ENCODE data around the gene TMEM242. TPM values are rescaled to one million over a fixed set of nuclear protein-coding genes. Genes with fewer than 3 reads are reported as not detected.

The TMEM242 gene
- total RNA-seq, 1 experiment from 2014 or later: 9.6 TPM

GRCh38 chr6:157272372-157272771 lies 50.9 kb downstream of the TMEM242 start:
- DNase-seq (ENCODE audit: low read depth): no peak

- no peak for DNase-seq (ENCODE audit: low read depth)
These were observed 51.4 kb downstream of the TMEM242 start for GRCh38 chr6:157271911-157272310.

GRCh38 chr6:157271441-157271840 lies 51.9 kb downstream of the TMEM242 start:
- DNase-seq (ENCODE audit: low read depth): no peak

GRCh38 chr6:157270916-157271315 lies 52.4 kb downstream of the TMEM242 start:
- DNase-seq (ENCODE audit: low read depth): no peak

- DNase-seq (ENCODE audit: low read depth): no peak
These were observed 53.0 kb downstream of the TMEM242 start for GRCh38 chr6:157270308-157270707.

GRCh38 chr6:157269261-157269794 lies 54.0 kb downstream of the TMEM242 start:
- DNase-seq (ENCODE audit: low read depth): peak; percentile 11

- no peak for DNase-seq (ENCODE audit: low read depth)
These were observed 54.5 kb downstream of the TMEM242 start for GRCh38 chr6:157268835-157269234.

GRCh38 chr6:157268396-157268795 lies 54.9 kb downstream of the TMEM242 start:
- DNase-seq (ENCODE audit: low read depth): no peak

- DNase-seq (ENCODE audit: low read depth): no peak
These were observed 55.7 kb downstream of the TMEM242 start for GRCh38 chr6:157267654-157268053.

- no peak for DNase-seq (ENCODE audit: low read depth)
These were observed 56.2 kb downstream of the TMEM242 start for GRCh38 chr6:157267109-157267611.

GRCh38 chr6:157266274-157267101 lies 56.8 kb downstream of the TMEM242 start:
- no peak for DNase-seq (ENCODE audit: low read depth)

GRCh38 chr6:157265635-157266034 lies 57.7 kb downstream of the TMEM242 start:
- DNase-seq (ENCODE audit: low read depth): no peak

- DNase-seq (ENCODE audit: low read depth): no peak
These were observed 58.1 kb downstream of the TMEM242 start for GRCh38 chr6:157265186-157265585.

GRCh38 chr6:157264701-157265100 lies 58.6 kb downstream of the TMEM242 start:
- DNase-seq (ENCODE audit: low read depth): no peak

GRCh38 chr6:157263881-157264397 lies 59.4 kb downstream of the TMEM242 start:
- no peak for DNase-seq (ENCODE audit: low read depth)

- no peak for DNase-seq (ENCODE audit: low read depth)
These were observed 60.2 kb downstream of the TMEM242 start for GRCh38 chr6:157263146-157263545.

- DNase-seq (ENCODE audit: low read depth): no peak
These were observed 61.7 kb downstream of the TMEM242 start for GRCh38 chr6:157261606-157262005.

GRCh38 chr6:157260735-157261410 lies 62.4 kb downstream of the TMEM242 start:
- DNase-seq (ENCODE audit: low read depth): no peak

- no peak for DNase-seq (ENCODE audit: low read depth)
These were observed 63.9 kb downstream of the TMEM242 start for GRCh38 chr6:157259443-157259842.

GRCh38 chr6:157258878-157259277 lies 64.4 kb downstream of the TMEM242 start:
- DNase-seq (ENCODE audit: low read depth): no peak

- no peak for DNase-seq (ENCODE audit: low read depth)
These were observed 68.2 kb downstream of the TMEM242 start for GRCh38 chr6:157255079-157255478.

GRCh38 chr6:157254538-157254937 lies 68.8 kb downstream of the TMEM242 start:
- DNase-seq (ENCODE audit: low read depth): no peak

All from HT1080 (cell line).